Skin epidermis (tissue), 12 donors: ENCODE results near the gene ETNK2.

Experiments used
- H3K27ac ChIP-seq, 21 experiments: fragments of 200-600 bp; sonication (generic) in 11 of 21; one replicate each; pipeline ENCODE4 v1.5.0; 2020; ENCODE audit warnings: mild to moderate bottlenecking in 3 of 21, inconsistent platforms in 2 of 21, moderate library complexity in 2 of 21
- H3K4me3 ChIP-seq, 7 experiments: fragments of 200-600 bp; sonication (generic) in 2 of 7; one replicate each; pipeline ENCODE4 v1.5.0; 2020; ENCODE audit warnings: inconsistent platforms in 2 of 7, mild to moderate bottlenecking in 2 of 7, moderate library complexity in 1 of 7

Gene ETNK2

DNA sequence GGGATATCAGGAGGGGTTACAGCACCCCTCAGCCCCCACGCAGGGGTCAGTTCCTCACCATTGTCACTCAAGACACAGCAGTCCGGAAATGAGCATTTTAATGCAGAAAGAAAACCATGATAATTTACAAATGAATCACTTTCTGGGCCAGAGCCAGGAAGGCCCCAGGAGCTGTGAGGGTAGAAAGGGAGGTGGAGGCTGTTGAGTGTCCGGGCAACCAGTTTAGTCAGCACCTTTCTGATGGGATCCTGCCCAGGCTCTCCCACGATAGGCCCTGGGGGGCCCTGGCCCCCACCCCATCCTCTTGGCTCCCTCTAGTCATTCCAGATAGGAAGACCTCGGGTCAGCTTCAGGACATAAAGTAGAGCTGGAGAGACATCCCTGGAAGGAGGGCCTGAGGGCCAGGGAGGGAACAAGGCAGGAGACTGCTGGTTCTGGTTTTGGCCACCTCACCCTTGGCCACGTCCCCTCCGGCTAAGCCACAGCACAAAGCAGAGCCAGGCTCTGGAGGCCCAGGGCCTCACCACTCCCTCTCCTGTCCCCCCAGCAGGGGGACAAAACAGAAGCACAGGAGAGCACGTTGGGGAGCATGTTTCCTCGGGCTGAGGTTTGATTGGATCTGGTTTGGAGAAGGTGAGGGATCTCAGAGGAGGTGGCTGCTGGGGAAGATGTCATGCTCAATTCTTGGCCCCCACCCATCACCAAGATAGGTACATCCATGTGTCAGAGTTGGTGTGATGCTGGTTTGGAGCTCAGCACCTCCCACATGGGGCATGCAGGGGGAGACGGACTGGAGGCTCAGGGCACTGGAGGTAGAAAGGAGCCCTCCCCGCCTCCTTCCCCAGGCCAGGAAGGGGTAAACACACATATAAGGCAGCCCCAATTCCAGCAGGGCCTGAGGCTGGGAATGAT, 20.6 kb downstream of the ETNK2 start:
- no peak overlapping the region for H3K4me3 ChIP-seq
- H3K27ac ChIP-seq, result peak overlapping the region in 10 of 21 experiments; percentile 1 to 71 (median 42)

- Histone ChIP-seq H3K4me3 (no peak overlapping the region), H3K27ac (peak overlapping the region in 5 of 21 experiments; percentile 9 to 71 (median 64))
These were observed 21.7 kb downstream of the ETNK2 start for GRCh38 chr1:204130178-204130577.

- peak overlapping the region in 9 of 21 experiments; percentile 18 to 74 (median 65) for H3K27ac ChIP-seq
- peak overlapping the region in 1 of 7 experiments; percentile 28 for H3K4me3 ChIP-seq
These were observed 22.6 kb downstream of the ETNK2 start for GRCh38 chr1:204128964-204129896.

DNA sequence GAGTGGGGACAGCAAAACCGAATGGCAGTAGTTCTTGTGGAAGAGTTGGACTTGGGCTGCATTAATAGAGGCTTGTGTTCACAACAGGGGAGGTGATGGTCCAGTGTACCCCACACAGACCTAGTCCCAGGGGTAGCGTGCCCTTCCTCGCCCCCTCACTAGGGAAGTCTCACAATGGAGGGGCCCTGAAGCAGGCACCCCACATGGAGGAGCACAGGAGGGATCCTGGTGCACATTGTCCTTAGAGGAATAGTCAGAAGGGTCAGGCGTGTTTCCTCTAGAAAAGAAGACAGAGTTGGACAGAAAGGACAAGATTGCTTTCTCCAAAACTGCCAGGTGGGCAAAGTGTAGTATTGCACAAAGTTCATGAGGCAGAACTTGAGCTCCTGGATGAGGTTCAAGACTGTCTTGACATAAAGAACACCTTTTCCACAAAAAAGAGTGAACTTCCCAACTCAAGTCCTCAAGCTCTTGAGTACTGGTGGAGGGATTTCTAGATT, 23.3 kb downstream of the ETNK2 start:
- Histone ChIP-seq H3K4me3 (no peak overlapping the region), H3K27ac (peak overlapping the region in 4 of 21 experiments; percentile 24 to 75 (median 64))

GRCh38 chr1:204127597-204128242, 24.1 kb downstream of the ETNK2 start:
- Histone ChIP-seq H3K4me3 (no peak overlapping the region), H3K27ac (peak overlapping the region in 5 of 21 experiments; percentile 14 to 75 (median 69))

DNA sequence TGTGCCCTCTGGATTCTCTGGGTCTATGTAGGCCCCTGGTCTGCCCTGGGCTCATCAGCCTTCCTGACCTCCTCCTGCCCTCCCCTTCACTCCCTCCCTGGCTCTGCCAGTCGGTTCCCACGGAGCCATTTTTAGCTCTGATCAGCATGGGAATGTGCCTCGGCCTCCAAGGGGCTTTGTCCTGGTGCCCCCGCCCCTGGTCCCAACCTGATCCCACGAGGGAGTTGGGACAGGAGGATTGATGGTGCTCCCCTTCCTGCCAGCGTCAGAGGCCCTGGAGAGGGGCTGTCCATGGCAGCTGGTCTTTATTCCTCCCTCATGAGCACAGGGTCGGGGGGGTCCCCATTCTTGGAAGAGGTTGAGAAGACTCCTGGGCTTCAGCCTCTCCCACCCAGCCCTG, 24.9 kb downstream of the ETNK2 start:
- H3K27ac ChIP-seq, result peak overlapping the region in 12 of 21 experiments; percentile 10 to 78 (median 50)
- no peak overlapping the region for H3K4me3 ChIP-seq

DNA sequence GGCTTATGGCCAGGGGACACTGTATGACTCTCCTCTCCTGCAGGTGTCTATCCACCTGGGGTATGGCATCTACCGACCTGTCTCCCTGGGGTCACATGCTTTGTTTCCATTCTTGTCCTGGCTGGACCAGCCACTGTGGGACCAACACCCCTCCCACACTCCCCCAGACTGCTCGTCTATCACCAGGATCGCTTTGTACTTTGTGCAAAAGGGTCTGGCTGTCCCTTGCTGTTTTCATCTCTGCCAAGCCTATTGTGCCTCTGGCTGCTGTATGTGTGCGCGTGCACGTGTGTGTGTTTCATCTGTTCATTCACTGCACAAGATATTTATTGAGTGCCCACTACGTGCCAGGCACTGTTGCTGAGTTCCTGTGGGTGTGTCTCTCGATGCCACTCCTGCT, 25.5 kb downstream of the ETNK2 start:
- Histone ChIP-seq H3K27ac (peak overlapping the region in 5 of 21 experiments; percentile 18 to 78 (median 69)), H3K4me3 (no peak overlapping the region)

- Histone ChIP-seq H3K27ac (no peak overlapping the region), H3K4me3 (no peak overlapping the region)
These were observed 26.0 kb downstream of the ETNK2 start for GRCh38 chr1:204125759-204126351.

DNA sequence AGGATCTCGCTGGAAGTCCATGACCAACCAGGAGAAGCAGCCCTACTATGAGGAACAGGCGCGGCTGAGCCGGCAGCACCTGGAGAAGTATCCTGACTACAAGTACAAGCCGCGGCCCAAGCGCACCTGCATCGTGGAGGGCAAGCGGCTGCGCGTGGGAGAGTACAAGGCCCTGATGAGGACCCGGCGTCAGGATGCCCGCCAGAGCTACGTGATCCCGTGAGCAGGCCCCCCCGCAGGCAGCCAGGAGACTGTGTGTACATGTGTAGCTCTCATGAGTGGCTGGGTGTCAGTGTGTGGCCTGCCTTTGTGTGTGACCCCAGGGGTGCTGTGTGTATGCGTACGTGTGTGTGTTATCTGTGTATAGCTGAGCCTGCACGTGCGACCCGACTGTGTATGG, 27.2 kb downstream of the ETNK2 start:
- Histone ChIP-seq H3K4me3 (no peak overlapping the region), H3K27ac (no peak overlapping the region)

GRCh38 chr1:204123376-204123775, 28.5 kb downstream of the ETNK2 start:
- Histone ChIP-seq H3K27ac (no peak overlapping the region), H3K4me3 (no peak overlapping the region)

GRCh38 chr1:204121840-204122555, 29.8 kb downstream of the ETNK2 start:
- H3K4me3 ChIP-seq, result no peak overlapping the region
- no peak overlapping the region for H3K27ac ChIP-seq

GRCh38 chr1:204116539-204116938, 35.3 kb downstream of the ETNK2 start:
- H3K4me3 ChIP-seq, result no peak overlapping the region
- no peak overlapping the region for H3K27ac ChIP-seq

- Histone ChIP-seq H3K4me3 (no peak overlapping the region), H3K27ac (peak overlapping the region in 1 of 21 experiments; percentile 24)
These were observed 36.7 kb downstream of the ETNK2 start for GRCh38 chr1:204115116-204115515.

- H3K4me3 ChIP-seq, result no peak overlapping the region
- H3K27ac ChIP-seq, result peak overlapping the region in 3 of 21 experiments; percentile 1 to 37 (median 16)
These were observed 37.2 kb downstream of the ETNK2 start for GRCh38 chr1:204114606-204115005.

DNA sequence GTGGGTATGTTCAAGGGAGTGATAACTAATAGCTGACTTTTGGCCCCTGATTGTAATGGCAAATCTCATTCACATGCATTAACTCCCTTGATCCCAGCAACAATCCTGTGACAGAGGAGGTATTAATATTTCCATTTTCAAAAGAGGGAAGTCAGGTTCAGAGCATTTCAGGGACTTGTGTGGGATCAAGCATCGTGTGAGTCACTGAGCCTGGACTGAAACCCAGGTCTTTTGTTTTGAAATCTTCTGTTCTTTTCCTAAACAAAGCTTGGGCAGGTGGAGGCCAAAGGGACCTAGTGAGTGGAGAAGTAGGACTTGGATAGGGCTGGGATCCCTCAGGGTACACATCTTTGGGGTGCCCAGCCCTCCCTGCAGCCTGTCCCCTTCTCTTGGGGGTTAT, 37.9 kb downstream of the ETNK2 start:
- Histone ChIP-seq H3K27ac (peak overlapping the region in 5 of 21 experiments; percentile 0 to 37 (median 16)), H3K4me3 (no peak overlapping the region)

DNA sequence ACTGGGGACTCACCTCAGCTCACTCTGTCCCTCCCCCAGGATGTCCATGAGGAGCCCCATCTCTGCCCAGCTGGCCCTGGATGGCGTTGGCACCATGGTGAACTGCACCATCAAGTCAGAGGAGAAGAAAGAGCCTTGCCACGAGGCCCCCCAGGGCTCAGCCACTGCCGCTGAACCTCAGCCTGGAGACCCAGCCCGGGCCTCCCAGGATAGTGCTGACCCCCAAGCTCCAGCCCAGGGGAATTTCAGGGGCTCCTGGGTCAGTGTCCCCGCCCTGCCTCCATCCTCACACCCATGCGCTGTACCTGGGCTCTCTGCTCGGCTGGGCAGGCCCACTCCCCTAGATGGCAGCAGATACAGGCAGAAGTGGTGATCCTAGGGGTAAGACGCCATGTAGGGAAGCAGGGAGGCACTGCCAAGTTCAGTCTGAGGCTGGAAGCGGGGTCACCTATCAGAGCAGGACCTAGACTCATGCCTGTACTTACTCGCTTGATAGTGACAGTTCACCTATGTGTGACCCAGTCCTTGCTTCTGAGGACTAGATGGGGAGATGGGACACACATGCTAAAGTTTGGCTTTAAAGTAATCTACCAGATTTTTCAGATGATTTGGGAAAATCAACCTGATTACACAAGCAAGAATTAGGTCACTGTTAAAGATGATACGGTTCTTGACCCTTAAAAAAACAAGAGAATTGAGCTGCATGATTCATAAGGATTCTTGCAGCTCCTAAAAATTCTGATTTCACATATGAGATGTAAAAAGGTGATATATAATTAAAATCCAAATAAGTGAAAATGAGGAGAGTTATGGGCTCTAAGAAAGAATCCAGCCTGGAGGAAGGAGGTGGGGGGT, 38.7 kb downstream of the ETNK2 start:
- peak overlapping the region in 6 of 21 experiments; percentile 0 to 37 (median 20) for H3K27ac ChIP-seq

DNA sequence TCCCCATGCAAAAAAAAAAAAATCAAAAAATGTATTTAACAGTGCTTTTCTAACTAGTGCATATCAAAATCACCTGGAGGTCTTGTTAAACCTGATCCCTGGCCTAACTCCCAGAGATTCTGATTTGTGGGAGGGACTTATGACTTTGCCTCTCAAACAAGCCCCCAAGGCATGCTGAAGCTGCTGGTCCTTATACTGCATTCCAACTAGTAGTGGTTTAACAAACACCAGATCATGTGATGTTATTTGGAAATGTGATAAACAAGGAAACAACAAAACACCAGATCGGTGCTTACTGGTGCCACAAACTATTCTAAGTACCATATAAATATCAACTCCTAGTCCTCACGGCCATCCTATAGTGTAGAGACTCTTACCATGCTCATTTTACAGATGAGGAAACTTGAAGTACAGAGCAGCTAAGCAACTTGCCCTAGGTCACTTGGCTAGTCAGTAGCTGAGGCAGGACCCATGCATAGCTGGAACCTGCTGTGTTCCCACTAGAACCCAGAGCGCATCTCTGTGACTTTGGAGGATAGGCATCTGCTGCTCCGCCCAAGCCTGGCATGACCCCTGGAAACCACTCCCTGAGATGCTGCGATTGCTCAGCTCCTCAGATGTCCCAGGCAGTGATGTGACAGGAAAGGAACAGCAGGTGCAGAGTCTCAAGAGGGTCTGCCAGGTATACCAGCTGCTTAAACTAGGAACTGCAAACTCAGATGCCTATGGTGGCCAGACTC, 40.8 kb downstream of the ETNK2 start:
- no peak overlapping the region for H3K4me3 ChIP-seq
- no peak overlapping the region for H3K27ac ChIP-seq

More for the DNA sequence above, 38.7 kb downstream of the ETNK2 start:
- no peak overlapping the region for H3K4me3 ChIP-seq
